GM19035 (cell line): Measurements from ENCODE around the gene FRMD3.

ENCODE experiments used
- ATAC-seq: cut with Tn5 transposase; IDR thresholded peaks from one replicate; pipeline ENCODE4 v1.9.1; 2021; ENCODE audit not compliant: unreplicated experiment

The FRMD3 gene

DNA sequence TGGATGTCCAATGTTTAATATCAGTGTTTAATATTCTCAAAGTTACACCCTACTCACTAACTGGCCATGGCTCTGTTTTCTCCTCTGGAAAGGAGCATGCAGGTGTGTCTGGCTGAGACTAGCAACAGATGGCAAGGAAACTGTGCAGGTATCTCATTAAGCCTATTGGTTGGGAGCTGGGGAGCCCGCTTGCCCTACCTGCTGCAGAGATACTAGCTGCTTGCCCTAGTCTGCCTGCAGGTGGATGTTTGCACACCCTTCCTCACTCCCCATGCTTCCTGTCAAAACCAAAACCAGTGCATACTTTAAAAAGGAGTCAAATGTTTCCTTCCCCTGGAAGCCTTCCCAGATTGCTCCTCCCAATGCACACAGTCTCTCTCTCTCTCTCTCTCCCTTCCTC is 247.0 kb downstream of the FRMD3 start:
- ATAC-seq, result no peak

- no peak for ATAC-seq
Measured at GRCh38 chr9:83290692-83291091, 247.5 kb downstream of the FRMD3 start.

- no peak for ATAC-seq
Measured at GRCh38 chr9:83287021-83287420, 251.2 kb downstream of the FRMD3 start.

GRCh38 chr9:83285445-83286225 is 252.6 kb downstream of the FRMD3 start:
- ATAC-seq, result no peak

GRCh38 chr9:83284746-83285145 is 253.5 kb downstream of the FRMD3 start:
- ATAC-seq, result no peak

DNA sequence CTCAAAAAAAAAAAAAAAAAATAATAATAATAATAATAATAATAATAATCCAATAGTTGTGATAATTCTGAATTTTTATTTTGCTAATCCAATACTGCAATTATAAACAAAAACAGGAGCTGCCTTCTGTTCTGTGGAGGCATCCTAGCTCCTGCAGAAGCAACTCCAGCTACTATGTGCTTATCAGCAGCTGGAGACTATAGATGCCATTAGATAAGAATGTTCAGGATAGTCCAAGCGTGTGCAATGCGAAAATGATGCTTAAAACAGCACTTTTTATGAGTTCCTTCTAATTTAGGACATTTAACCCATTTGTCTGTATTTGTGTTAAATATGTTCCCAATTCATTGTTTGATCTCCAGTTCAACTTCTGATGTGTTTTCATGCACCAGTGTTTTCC is 254.7 kb downstream of the FRMD3 start:
- ATAC-seq, result no peak

DNA sequence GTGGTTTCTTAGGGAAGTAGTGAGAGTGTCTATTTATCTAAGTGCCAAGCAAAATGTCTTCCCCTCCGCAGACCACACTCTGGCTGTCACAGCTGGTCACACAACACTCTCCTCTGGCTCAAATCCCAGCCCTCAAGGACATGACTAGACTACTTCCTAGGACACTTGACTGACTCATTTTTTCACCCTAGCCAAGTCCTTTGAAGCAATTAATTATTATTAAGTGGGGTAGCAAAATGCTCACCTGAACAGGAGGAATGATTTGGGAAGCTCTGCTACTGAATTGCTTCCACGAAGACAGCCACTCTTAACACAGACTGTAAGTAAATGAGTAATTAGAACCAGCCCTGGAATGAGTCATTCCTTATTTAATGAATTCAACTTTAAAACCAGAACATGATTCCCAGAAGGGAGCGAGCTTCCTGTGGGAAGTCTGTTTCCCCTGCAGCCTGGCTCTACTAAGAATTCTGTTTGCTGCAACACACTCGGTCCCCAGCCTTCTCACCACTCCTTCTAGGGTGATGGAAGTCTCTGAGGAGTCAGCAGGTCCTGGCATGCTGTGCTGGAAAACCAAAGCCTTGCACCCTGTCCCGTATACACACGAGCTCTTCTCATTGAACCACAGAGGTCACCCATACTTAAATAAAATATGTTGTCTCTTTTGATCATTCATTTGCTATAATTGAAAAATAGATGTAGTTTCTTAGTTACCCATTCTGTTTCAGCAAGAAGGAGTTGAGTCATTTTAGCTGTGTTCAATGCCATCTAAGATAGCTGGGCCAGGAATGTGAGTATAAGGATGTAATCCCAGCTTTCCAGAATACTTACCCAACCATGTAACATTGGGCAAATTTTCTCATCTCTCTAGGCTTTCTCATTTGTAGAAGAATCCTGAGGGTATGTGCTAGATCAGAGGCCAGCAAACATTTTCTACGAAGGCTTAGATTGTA is 256.6 kb downstream of the FRMD3 start:
- no peak for ATAC-seq

DNA sequence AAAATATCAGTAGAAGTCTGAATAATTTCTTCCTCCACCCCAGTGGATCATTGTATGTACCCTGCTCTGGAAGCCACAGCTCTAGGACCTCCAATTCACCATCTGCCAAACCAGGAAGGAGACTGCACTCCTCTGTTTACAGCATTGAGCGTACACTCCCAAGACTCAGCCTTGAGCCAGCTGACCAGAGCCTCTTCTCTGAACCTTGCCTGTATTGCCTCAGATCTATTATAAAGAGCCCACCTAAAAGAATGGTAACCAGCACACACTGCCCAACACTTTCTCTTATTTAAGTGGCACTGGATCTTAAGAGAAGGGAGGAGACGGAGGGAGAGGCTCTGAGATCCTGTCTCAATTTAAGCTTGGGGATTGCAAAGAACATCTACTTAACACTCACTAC is 257.4 kb downstream of the FRMD3 start:
- no peak for ATAC-seq

- no peak for ATAC-seq
Measured at GRCh38 chr9:83280268-83280667, 257.9 kb downstream of the FRMD3 start.

GRCh38 chr9:83274787-83275186 is 263.4 kb downstream of the FRMD3 start:
- no peak for ATAC-seq

DNA sequence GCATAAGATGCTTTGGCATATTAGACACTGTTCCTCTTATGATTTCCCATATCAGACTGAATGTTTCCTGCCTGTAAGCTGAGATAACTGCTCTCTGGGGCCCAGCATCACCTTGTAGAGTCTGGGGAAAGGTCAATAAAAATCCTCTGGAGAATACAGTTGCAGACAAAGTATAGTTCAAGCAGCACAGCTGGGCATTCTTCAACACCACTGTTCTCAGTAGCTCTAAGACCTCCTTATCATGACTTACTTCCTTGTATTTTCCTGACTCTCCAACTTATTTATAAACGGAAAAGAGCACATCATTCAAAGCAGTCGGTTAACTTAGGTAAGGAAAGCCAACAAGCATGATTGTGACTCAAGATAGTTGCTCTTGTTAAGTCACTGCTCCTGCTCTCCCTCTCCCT is 266.5 kb downstream of the FRMD3 start:
- no peak for ATAC-seq

DNA sequence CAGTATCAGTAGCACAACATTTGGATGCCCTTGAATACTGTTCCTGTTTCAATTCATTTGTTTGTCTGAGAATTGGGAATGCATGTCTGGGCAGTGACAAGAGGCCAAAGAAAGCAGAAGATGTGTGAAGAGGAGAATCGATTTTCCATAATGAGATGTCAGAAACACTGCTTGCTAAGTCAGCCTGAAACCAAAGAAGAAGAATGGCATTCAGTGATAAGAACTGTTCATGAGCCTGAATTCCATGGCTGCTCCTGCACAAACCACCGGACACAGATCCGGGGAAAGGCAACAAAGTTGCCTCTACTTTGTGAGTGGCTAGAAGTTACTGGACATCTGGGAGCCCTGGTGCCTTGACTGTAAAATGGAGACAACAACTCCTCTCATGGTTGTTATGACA is 268.1 kb downstream of the FRMD3 start:
- ATAC-seq, result no peak

- ATAC-seq, result no peak
Measured at GRCh38 chr9:83267741-83268140, 270.5 kb downstream of the FRMD3 start.

DNA sequence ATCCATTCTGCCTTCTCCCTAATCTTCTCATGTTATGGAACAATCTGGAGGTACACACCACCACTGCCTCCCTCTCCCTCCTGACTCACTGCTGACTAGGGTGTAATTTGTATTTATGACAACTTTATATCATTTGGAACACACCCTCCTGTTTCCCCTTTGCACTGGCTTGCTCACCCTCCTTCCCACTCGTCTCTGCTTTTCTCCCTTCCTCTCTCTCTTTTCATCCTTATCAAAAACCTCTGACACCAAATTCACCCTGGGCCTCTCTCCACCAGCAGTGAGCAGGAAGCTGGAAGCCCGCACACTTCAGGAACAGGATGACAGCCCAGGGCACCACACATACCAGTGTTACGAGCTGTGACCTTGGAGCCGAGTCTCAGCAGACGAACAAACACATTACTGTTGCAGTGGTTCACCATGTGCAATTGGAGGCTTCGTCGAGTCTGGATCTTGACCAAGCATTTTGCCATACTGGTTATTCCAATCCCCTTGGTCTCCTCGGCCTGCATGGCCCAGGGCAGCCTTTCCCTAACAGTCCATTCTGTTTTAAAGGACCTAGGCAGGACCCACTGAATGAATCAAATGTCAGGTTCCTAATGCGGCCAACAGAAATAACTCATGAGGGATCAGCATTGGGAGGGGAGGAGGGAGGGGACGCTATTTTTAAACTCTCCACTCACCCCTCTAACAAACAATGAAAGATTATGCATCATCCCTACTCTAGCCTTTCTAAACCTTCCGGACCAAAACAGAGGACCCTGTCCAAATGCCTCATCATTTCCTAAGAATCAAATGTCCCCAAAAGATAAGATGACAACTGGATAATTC is 271.3 kb downstream of the FRMD3 start:
- ATAC-seq, result no peak

DNA sequence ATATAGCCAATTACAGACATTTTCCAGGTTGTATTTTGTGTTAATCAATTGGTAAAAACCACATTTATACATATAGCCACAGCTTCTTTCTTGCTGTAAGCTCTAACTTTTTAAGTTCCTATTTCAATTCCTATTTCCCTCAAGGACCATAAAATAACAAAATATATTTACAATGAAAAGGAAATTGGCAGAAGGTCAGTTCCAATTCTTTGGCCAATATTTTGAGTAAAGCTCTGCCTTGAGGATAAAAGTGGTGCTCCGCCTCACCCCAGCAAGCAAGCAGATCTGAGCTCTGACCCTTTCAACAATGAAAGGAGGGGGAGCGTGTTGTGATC is 271.9 kb downstream of the FRMD3 start:
- no peak for ATAC-seq

DNA sequence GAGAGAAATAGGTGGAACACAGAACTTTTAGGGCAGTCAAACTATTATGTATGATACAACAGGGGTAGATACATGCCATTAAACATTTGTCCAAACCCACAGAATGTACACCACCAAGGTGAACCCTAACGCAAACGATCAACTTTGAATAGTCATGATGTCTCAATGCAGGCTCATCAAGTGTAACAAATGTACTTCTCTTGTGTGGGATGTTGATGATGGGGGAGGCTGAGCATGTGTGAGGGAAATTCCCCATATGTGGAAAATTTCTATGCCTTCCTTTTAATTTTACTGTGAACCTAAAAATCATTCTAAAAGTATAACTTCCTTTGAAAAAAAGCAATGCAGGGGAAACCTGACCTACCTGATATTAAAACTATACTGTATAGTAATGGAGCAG is 273.9 kb downstream of the FRMD3 start:
- ATAC-seq, result no peak

- no peak for ATAC-seq
Measured at GRCh38 chr9:83259558-83259957, 278.6 kb downstream of the FRMD3 start.

DNA sequence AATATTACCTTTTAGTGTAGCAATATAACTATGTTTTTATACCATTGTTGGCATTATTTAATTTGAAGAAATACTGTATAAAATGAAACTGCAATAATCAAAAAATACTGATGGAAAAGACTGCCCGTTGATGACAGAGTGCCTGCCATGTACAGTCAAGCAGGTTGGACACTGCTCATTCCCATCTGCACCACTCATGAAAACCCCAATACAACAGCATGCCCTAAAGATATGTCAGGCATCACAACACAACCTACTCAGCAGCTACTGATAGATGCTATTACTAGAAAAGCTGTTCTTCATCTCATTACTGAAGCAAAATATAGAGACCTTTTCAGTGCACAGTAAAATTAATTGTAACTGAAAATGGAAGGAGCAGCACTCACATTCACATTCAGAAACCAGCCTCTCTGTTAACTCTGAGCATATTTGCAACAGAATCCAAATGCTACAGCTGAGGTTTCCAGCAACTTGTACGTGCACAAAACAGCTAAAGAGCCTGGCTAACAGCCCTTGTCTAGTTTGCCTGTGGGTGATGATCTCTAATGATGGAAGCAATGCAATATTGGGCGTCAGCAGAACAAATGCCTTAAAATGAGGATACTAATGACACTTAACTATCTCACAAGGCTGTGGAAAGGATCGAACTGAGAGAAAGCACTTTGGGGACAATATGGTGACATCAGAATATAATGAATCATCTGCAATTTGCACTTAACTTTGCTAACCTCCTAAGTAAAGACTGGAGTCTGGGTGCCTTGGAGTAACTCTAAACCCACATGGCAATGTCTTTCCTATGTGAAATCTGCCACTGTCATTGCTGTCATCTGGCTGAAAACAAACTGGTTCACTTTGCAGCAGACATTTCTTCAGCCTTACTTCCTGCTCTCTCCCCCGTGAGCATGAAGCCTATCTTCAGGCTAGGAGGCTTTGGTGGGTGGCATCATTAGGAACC is 280.0 kb downstream of the FRMD3 start:
- ATAC-seq, result no peak

DNA sequence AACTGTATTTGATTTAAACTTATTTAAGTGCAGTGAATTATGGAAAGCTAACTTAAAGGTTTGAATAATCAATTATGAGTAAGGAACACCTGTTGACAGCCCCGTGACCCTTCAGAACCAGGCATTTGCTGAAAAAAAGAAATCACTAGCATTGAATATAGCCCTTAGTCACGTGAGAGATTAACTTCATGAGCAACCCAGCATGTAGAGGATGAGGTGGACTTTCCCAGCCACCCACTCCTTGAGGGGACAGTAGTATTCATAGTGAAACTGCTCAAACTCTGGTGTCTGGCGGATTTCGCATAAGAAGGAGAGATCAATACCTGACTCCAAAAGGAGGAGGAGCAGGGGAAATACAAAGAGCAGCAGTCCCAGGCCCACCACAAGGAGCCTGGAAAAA is 290.5 kb downstream of the FRMD3 start:
- no peak for ATAC-seq

- ATAC-seq, result no peak
Measured at GRCh38 chr9:83245979-83246659, 292.1 kb downstream of the FRMD3 start.
